Fibroblast of lung (primary cell): Measurements from ENCODE around the gene SH2D3C.

Experiments used
- EZH2 ChIP-seq: IDR thresholded peaks from 2 replicates; pipeline ENCODE4 v1.5.1; 2012; ENCODE audit warnings: low read length, control low read depth, mild to moderate bottlenecking; ENCODE audit errors: missing control alignments
- TF ChIP-seq, protein P1 (sequence below), 2 donors: IDR thresholded peaks in 1 of 2; conservative IDR thresholded peaks in 1 of 2; 1 replicate in 1 of 2; 2 replicates in 1 of 2; pipeline ENCODE4 v1.5.1; 2011 to 2012; ENCODE audit warnings: low read length in 2 of 2, control low read depth in 1 of 2, inconsistent platforms in 1 of 2, low read depth in 1 of 2, mild to moderate bottlenecking in 1 of 2

DNA sequence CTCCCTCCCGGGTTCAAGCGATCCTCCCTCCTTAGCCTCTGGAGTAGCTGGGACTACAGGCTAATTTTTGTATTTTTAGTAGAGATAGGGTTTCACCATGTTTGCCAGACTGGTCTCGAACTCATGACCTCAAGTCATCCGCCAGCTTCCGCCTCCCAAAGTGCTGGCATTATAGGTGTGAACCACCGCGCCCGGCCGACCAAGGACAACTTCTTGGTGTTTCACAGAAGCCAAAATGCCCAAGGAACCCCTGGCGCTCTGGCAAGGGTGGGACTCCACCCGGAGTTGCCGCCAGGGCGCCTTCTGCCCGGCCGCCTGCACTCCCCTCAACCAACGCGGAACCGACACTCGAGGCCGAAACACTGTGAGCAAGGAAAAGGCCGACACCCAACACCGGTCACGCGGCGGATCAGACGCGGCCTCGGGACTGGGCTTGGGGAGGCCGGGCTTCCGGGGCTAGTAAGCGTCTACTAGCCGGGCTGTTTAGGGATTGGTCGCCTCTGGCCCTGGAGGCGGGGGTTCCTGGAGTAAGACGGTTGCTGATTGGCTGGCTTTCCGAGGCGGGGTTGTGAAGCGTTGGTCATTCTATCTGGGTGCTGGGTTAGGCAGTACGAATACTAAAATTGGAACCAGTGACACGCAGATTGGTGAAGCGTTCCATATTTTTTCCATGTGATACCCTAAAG, 79.3 kb downstream of the SH2D3C start:
- no peak for TF ChIP-seq EZH2
- TF ChIP-seq, protein P1, sequence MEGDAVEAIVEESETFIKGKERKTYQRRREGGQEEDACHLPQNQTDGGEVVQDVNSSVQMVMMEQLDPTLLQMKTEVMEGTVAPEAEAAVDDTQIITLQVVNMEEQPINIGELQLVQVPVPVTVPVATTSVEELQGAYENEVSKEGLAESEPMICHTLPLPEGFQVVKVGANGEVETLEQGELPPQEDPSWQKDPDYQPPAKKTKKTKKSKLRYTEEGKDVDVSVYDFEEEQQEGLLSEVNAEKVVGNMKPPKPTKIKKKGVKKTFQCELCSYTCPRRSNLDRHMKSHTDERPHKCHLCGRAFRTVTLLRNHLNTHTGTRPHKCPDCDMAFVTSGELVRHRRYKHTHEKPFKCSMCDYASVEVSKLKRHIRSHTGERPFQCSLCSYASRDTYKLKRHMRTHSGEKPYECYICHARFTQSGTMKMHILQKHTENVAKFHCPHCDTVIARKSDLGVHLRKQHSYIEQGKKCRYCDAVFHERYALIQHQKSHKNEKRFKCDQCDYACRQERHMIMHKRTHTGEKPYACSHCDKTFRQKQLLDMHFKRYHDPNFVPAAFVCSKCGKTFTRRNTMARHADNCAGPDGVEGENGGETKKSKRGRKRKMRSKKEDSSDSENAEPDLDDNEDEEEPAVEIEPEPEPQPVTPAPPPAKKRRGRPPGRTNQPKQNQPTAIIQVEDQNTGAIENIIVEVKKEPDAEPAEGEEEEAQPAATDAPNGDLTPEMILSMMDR (conservative IDR thresholded peaks at IDR 0.05 in 1 of 2, IDR thresholded peaks at IDR 0.05 in 1 of 2; ENCODE audit: low read depth in 1 of 2, low read length in 2 of 2) = no peak
